Measurements from ENCODE around the gene GIMAP1.

Gene GIMAP1

GRCh38 chr7:150695654-150696053 lies 20.8 kb upstream of the GIMAP1 start:
- no peak overlapping the region for H3K9ac ChIP-seq (ENCODE audit: low read depth, low read length, poor library complexity)
- no peak overlapping the region for H3K27ac ChIP-seq (replicated peaks; ENCODE audit: low read length)
- H3K27me3 ChIP-seq (ENCODE audit: control insufficient read depth in 3 of 3, insufficient read depth in 3 of 3, low read depth in 1 of 3, low read length in 3 of 3) = no peaks in the 10 kb centered on the region
- H2BK15ac ChIP-seq (ENCODE audit: low read length) = no peak overlapping the region
- no peak for DNase-seq (ENCODE audit: low spot score)
- no peak overlapping the region for H2BK12ac ChIP-seq (ENCODE audit: low read length)
- no peak overlapping the region for H3K18ac ChIP-seq (ENCODE audit: low read length)
- H3K4me3 ChIP-seq (ENCODE audit: low read length in 2 of 2) = no peak overlapping the region
- no peak overlapping the region for H4K91ac ChIP-seq (ENCODE audit: low read depth, low read length, poor library complexity)
- H2BK120ac ChIP-seq (ENCODE audit: low read depth, low read length) = no peak overlapping the region
- no peak overlapping the region for H4K8ac ChIP-seq (ENCODE audit: low read depth, low read length)
- H3K79me1 ChIP-seq (ENCODE audit: low read depth, low read length) = no peaks in the 10 kb centered on the region
- H3K9me3 ChIP-seq (replicated peaks in 1 of 2; ENCODE audit: control insufficient read depth in 2 of 2, insufficient read depth in 1 of 2, low read depth in 1 of 2, low read length in 2 of 2) = no peaks in the 10 kb centered on the region
- H2BK5ac ChIP-seq (ENCODE audit: low read length) = no peak overlapping the region
- H3K4me2 ChIP-seq (ENCODE audit: insufficient read depth, low read length, poor library complexity, severe bottlenecking) = no peak overlapping the region
- no CpG with 5 or more reads among the region's 2 CpGs for WGBS, 2 donors (ENCODE audit: extremely low coverage in 2 of 2, insufficient read length in 2 of 2, insufficient replicate concordance in 1 of 2)
- no peak overlapping the region for H2AK5ac ChIP-seq (ENCODE audit: low read depth, low read length)
- no peaks in the 10 kb centered on the region for H3K36me3 ChIP-seq (replicated peaks in 1 of 2; ENCODE audit: control insufficient read depth in 2 of 2, insufficient read depth in 2 of 2, low read length in 2 of 2)
- H3K4ac ChIP-seq (ENCODE audit: low read length) = no peak overlapping the region
- no peak overlapping the region for H2AFZ ChIP-seq (ENCODE audit: low read length)
- H3K23ac ChIP-seq (ENCODE audit: low read depth, low read length, poor library complexity) = no peak overlapping the region
- H3K14ac ChIP-seq (ENCODE audit: low read length) = no peak overlapping the region
- no peaks in the 10 kb centered on the region for H3K4me1 ChIP-seq (ENCODE audit: control insufficient read depth in 2 of 2, insufficient read depth in 1 of 2, low read depth in 1 of 2, low read length in 2 of 2)

GRCh38 chr7:150703209-150703608 lies 13.2 kb upstream of the GIMAP1 start:
- Histone ChIP-seq H2BK120ac (ENCODE audit: low read depth, low read length) (no peak overlapping the region), H2AFZ (ENCODE audit: low read length) (no peak overlapping the region), H3K27ac (replicated peaks; ENCODE audit: low read length) (no peak overlapping the region), H3K4me3 (ENCODE audit: low read length in 2 of 2) (no peak overlapping the region), H3K4me2 (ENCODE audit: insufficient read depth, low read length, poor library complexity, severe bottlenecking) (no peak overlapping the region), H3K9ac (ENCODE audit: low read depth, low read length, poor library complexity) (no peak overlapping the region), H3K4me1 (ENCODE audit: control insufficient read depth in 2 of 2, insufficient read depth in 1 of 2, low read depth in 1 of 2, low read length in 2 of 2) (no peaks in the 10 kb centered on the region), H3K23ac (ENCODE audit: low read depth, low read length, poor library complexity) (no peak overlapping the region), H2BK15ac (ENCODE audit: low read length) (no peak overlapping the region), H3K79me1 (ENCODE audit: low read depth, low read length) (no peaks in the 10 kb centered on the region), H3K4ac (ENCODE audit: low read length) (no peak overlapping the region), H3K27me3 (ENCODE audit: control insufficient read depth in 3 of 3, insufficient read depth in 3 of 3, low read depth in 1 of 3, low read length in 3 of 3) (no peaks in the 10 kb centered on the region), H3K18ac (ENCODE audit: low read length) (no peak overlapping the region), H4K8ac (ENCODE audit: low read depth, low read length) (no peak overlapping the region), H3K36me3 (replicated peaks in 1 of 2; ENCODE audit: control insufficient read depth in 2 of 2, insufficient read depth in 2 of 2, low read length in 2 of 2) (no peaks in the 10 kb centered on the region), H3K9me3 (replicated peaks in 1 of 2; ENCODE audit: control insufficient read depth in 2 of 2, insufficient read depth in 1 of 2, low read depth in 1 of 2, low read length in 2 of 2) (peaks cover 0 to 2% of the 10 kb centered on the region in 2 donors), H2BK5ac (ENCODE audit: low read length) (no peak overlapping the region), H2BK12ac (ENCODE audit: low read length) (no peak overlapping the region), H3K14ac (ENCODE audit: low read length) (no peak overlapping the region), H4K91ac (ENCODE audit: low read depth, low read length, poor library complexity) (no peak overlapping the region), H2AK5ac (ENCODE audit: low read depth, low read length) (no peak overlapping the region)
- WGBS, 2 donors (ENCODE audit: extremely low coverage in 2 of 2, insufficient read length in 2 of 2, insufficient replicate concordance in 1 of 2) = no CpG with 5 or more reads among the region's 1 CpG
- no peak for DNase-seq (ENCODE audit: low spot score)

DNA sequence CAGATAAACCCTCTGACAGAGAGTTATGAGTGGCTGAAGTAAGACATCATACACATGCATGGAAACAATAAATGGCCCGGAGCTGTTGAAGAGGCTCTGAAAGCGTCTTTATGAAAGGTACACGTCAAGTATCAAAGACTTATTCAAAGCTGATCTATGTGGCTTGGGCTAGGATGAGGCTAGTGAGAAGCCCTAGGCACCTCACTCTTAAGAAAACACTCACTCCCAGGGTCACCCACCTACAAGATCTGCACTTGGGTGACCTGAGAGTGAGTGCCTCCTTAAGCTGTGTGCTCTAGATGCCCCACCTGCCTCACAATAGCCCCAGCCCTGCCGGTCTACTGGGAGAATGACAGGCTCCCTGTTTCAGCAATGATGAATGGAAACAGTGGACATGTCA lies 1.1 kb upstream of the GIMAP1 start:
- H2BK15ac ChIP-seq (ENCODE audit: low read length) = no peak overlapping the region
- no peak overlapping the region for H4K8ac ChIP-seq (ENCODE audit: low read depth, low read length)
- H3K18ac ChIP-seq (ENCODE audit: low read length) = no peak overlapping the region
- no peak overlapping the region for H2AK5ac ChIP-seq (ENCODE audit: low read depth, low read length)
- H3K4ac ChIP-seq (ENCODE audit: low read length) = no peak overlapping the region
- H2BK120ac ChIP-seq (ENCODE audit: low read depth, low read length) = no peak overlapping the region
- H2AFZ ChIP-seq (ENCODE audit: low read length) = no peak overlapping the region
- WGBS, 2 donors (ENCODE audit: extremely low coverage in 2 of 2, insufficient read length in 2 of 2, insufficient replicate concordance in 1 of 2) = no CpG with 5 or more reads among the region's 4 CpGs
- no peak overlapping the region for H2BK5ac ChIP-seq (ENCODE audit: low read length)
- H3K4me1 ChIP-seq (ENCODE audit: control insufficient read depth in 2 of 2, insufficient read depth in 1 of 2, low read depth in 1 of 2, low read length in 2 of 2) = no peaks in the 10 kb centered on the region
- H2BK12ac ChIP-seq (ENCODE audit: low read length) = no peak overlapping the region
- DNase-seq (ENCODE audit: low spot score) = no peak
- H3K4me2 ChIP-seq (ENCODE audit: insufficient read depth, low read length, poor library complexity, severe bottlenecking) = no peak overlapping the region
- no peak overlapping the region for H3K27ac ChIP-seq (replicated peaks; ENCODE audit: low read length)
- H3K23ac ChIP-seq (ENCODE audit: low read depth, low read length, poor library complexity) = no peak overlapping the region
- H3K9ac ChIP-seq (ENCODE audit: low read depth, low read length, poor library complexity) = no peak overlapping the region
- peaks cover 2% of the 10 kb centered on the region for H3K79me1 ChIP-seq (ENCODE audit: low read depth, low read length)
- no peak overlapping the region for H3K14ac ChIP-seq (ENCODE audit: low read length)
- no peaks in the 10 kb centered on the region for H3K9me3 ChIP-seq (replicated peaks in 1 of 2; ENCODE audit: control insufficient read depth in 2 of 2, insufficient read depth in 1 of 2, low read depth in 1 of 2, low read length in 2 of 2)
- no peak overlapping the region for H4K91ac ChIP-seq (ENCODE audit: low read depth, low read length, poor library complexity)
- no peak overlapping the region for H3K4me3 ChIP-seq (ENCODE audit: low read length in 2 of 2)
- peaks cover 0 to 9% (median 0%) of the 10 kb centered on the region in 3 experiments for H3K27me3 ChIP-seq (ENCODE audit: control insufficient read depth in 3 of 3, insufficient read depth in 3 of 3, low read depth in 1 of 3, low read length in 3 of 3)
- H3K36me3 ChIP-seq (replicated peaks in 1 of 2; ENCODE audit: control insufficient read depth in 2 of 2, insufficient read depth in 2 of 2, low read length in 2 of 2) = no peaks in the 10 kb centered on the region

DNA sequence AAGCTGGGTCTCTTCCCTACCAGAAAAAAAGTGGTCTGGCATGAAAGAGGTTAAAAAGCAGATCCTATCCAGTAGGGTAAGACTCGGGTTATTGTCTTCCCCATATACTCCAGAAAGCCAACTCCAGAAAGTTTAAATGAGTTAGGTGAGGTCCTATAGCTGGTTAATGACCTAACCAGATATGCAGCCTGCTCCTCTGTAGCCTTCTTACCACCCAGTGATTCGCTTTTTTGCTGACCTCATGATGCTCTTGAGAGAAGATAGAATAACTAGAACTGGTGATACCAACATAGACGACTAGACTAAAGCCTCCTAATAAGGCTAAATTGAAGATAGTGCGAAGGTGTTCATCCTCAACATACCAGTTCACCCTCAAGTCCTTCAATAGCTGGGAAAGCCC lies 675 bp upstream of the GIMAP1 start:
- no peak overlapping the region for H3K4ac ChIP-seq (ENCODE audit: low read length)
- no peak overlapping the region for H3K23ac ChIP-seq (ENCODE audit: low read depth, low read length, poor library complexity)
- no peak overlapping the region for H3K18ac ChIP-seq (ENCODE audit: low read length)
- no peaks in the 10 kb centered on the region for H3K9me3 ChIP-seq (replicated peaks in 1 of 2; ENCODE audit: control insufficient read depth in 2 of 2, insufficient read depth in 1 of 2, low read depth in 1 of 2, low read length in 2 of 2)
- no peak overlapping the region for H2AK5ac ChIP-seq (ENCODE audit: low read depth, low read length)
- H2BK12ac ChIP-seq (ENCODE audit: low read length) = no peak overlapping the region
- H2BK120ac ChIP-seq (ENCODE audit: low read depth, low read length) = no peak overlapping the region
- H2BK15ac ChIP-seq (ENCODE audit: low read length) = no peak overlapping the region
- no peak overlapping the region for H3K4me3 ChIP-seq (ENCODE audit: low read length in 2 of 2)
- no peak overlapping the region for H2BK5ac ChIP-seq (ENCODE audit: low read length)
- no peak overlapping the region for H4K91ac ChIP-seq (ENCODE audit: low read depth, low read length, poor library complexity)
- peaks cover 0 to 9% (median 0%) of the 10 kb centered on the region in 3 experiments for H3K27me3 ChIP-seq (ENCODE audit: control insufficient read depth in 3 of 3, insufficient read depth in 3 of 3, low read depth in 1 of 3, low read length in 3 of 3)
- H2AFZ ChIP-seq (ENCODE audit: low read length) = no peak overlapping the region
- no peak overlapping the region for H3K4me2 ChIP-seq (ENCODE audit: insufficient read depth, low read length, poor library complexity, severe bottlenecking)
- WGBS, 2 donors (ENCODE audit: extremely low coverage in 2 of 2, insufficient read length in 2 of 2, insufficient replicate concordance in 1 of 2) = no CpG with 5 or more reads among the region's 4 CpGs
- H3K14ac ChIP-seq (ENCODE audit: low read length) = no peak overlapping the region
- H3K36me3 ChIP-seq (replicated peaks in 1 of 2; ENCODE audit: control insufficient read depth in 2 of 2, insufficient read depth in 2 of 2, low read length in 2 of 2) = no peaks in the 10 kb centered on the region
- no peak overlapping the region for H3K27ac ChIP-seq (replicated peaks; ENCODE audit: low read length)
- H3K79me1 ChIP-seq (ENCODE audit: low read depth, low read length) = peaks cover 2% of the 10 kb centered on the region
- no peak for DNase-seq (ENCODE audit: low spot score)
- H3K4me1 ChIP-seq (ENCODE audit: control insufficient read depth in 2 of 2, insufficient read depth in 1 of 2, low read depth in 1 of 2, low read length in 2 of 2) = no peaks in the 10 kb centered on the region
- H3K9ac ChIP-seq (ENCODE audit: low read depth, low read length, poor library complexity) = no peak overlapping the region
- no peak overlapping the region for H4K8ac ChIP-seq (ENCODE audit: low read depth, low read length)

Data from neuronal stem cell (in vitro differentiated cells).